ENCODE results near the gene SERPINB5. TPM values are rescaled to one million over a fixed set of nuclear protein-coding genes. Genes with fewer than 3 reads are reported as not detected.

SERPINB5 gene
- total and polyA plus RNA-seq, 2 experiments from 2014 or later: 0.16 TPM; not detected in 1

GRCh38 chr18:63430526-63430925 lies 46.2 kb upstream of the SERPINB5 start:
- Mint-ChIP-seq H3K36me3 (ENCODE audit: low read depth) (no peaks in the 10 kb centered on the region), H3K27ac (no peak overlapping the region), H3K4me1 (peaks cover 8% of the 10 kb centered on the region; the same call in 2 of the 3 replicates), H3K4me3 (no peak overlapping the region), H3K27me3 (ENCODE audit: insufficient read depth, low read depth, poor library complexity) (peaks cover 4% of the 10 kb centered on the region), H3K9me3 (no peaks in the 10 kb centered on the region)
- TF ChIP-seq ZNF331 (CRISPR knock-in tag; IDR thresholded peaks at IDR 0.05; ENCODE audit: low read depth) (no peak), EZH2phosphoT487 (IDR thresholded peaks at IDR 0.05; ENCODE audit: unreplicated experiment) (no peak), REST (IDR thresholded peaks at IDR 0.05; ENCODE audit: unreplicated experiment) (no peak), ZNF462 (CRISPR knock-in tag; IDR thresholded peaks at IDR 0.05) (no peak), CREB1 (CRISPR knock-in tag; IDR thresholded peaks at IDR 0.05; ENCODE audit: low read depth) (no peak), CTCF (conservative IDR thresholded peaks at IDR 0.05; ENCODE audit: low read depth in 2 of 2) (no peak), EZH2 (IDR thresholded peaks at IDR 0.05; ENCODE audit: low read depth, unreplicated experiment) (no peak), JUNB (IDR thresholded peaks at IDR 0.05; ENCODE audit: unreplicated experiment) (no peak), ETS1 (IDR thresholded peaks at IDR 0.05) (no peak), POLR2AphosphoS5 (IDR thresholded peaks at IDR 0.05; ENCODE audit: low read depth) (no peak), STAT1 (IDR thresholded peaks at IDR 0.05; ENCODE audit: unreplicated experiment) (no peak)
- H3K4me3 ChIP-seq: no peak overlapping the region
- H3K79me2 ChIP-seq (replicated peaks; ENCODE audit: insufficient read depth): no peaks in the 10 kb centered on the region
- no peaks in the 10 kb centered on the region for H3F3A ChIP-seq (replicated peaks; ENCODE audit: low read depth)
- ATAC-seq: no peak
- no peak for DNase-seq (ENCODE audit: low spot score)
- no peaks in the 10 kb centered on the region for H4K20me1 ChIP-seq (replicated peaks; ENCODE audit: insufficient read depth)
- no peak overlapping the region for H3K4me2 ChIP-seq
- H3K36me3 ChIP-seq (ENCODE audit: insufficient read depth): no peaks in the 10 kb centered on the region
- H3K9me2 ChIP-seq (ENCODE audit: insufficient read depth): no peaks in the 10 kb centered on the region
- H3K27me3 ChIP-seq (ENCODE audit: insufficient read depth): no peaks in the 10 kb centered on the region
- H2AFZ ChIP-seq: no peak overlapping the region
- no peak overlapping the region for H3K27ac ChIP-seq (ENCODE audit: low read depth)
- no peaks in the 10 kb centered on the region for H3K4me1 ChIP-seq (ENCODE audit: insufficient read depth)

Measured in GM23338 (cell line).